Measurements from ENCODE around the gene COQ7. TPM values are rescaled to one million over a fixed set of nuclear protein-coding genes. Genes with fewer than 3 reads are reported as not detected.

Gene COQ7
- total RNA-seq, 1 experiment from 2014 or later = 25.0 TPM

- ChIA-PET CTCF (no interaction called here), POLR2A (ENCODE audit: unreplicated experiment) (interaction anchor here (0.5 kb wide), 1 partner anchor 19 kb away, joined by 16 read pairs; no protein-coding TSS in a partner anchor)
- Histone ChIP-seq H3K9me2 (replicated peaks; ENCODE audit: low read length) (no peaks in the 10 kb centered on the region), H3K4me1 (ENCODE audit: insufficient read depth, low read length) (peaks cover 64% of the 10 kb centered on the region), H4K20me1 (ENCODE audit: low read length) (peaks cover 19% of the 10 kb centered on the region; the same call in 1 of the 2 replicates), H3K9ac (ENCODE audit: low read length) (peak overlapping the region; percentile 94), H3F3A (ENCODE audit: low read length, unreplicated experiment) (peaks cover 16% of the 10 kb centered on the region), H3K79me2 (ENCODE audit: low read length) (peaks cover 60% of the 10 kb centered on the region), H2AFZ (ENCODE audit: low read length) (no peak overlapping the region), H3K27ac (ENCODE audit: low read length) (no peak overlapping the region; the same call in 1 of the 2 replicates), H3K4me3 (ENCODE audit: low read length) (peak overlapping the region; percentile 76), H3K4me2 (ENCODE audit: low read length) (peak overlapping the region; percentile 92), H3K36me3 (ENCODE audit: low read depth, low read length) (no peaks in the 10 kb centered on the region; the same call in 1 of the 2 replicates), H3K27me3 (ENCODE audit: low read length) (no peaks in the 10 kb centered on the region), H3K9me3 (ENCODE audit: low read length) (no peaks in the 10 kb centered on the region)
- no peak for DNase-seq
- TF ChIP-seq, protein P1, sequence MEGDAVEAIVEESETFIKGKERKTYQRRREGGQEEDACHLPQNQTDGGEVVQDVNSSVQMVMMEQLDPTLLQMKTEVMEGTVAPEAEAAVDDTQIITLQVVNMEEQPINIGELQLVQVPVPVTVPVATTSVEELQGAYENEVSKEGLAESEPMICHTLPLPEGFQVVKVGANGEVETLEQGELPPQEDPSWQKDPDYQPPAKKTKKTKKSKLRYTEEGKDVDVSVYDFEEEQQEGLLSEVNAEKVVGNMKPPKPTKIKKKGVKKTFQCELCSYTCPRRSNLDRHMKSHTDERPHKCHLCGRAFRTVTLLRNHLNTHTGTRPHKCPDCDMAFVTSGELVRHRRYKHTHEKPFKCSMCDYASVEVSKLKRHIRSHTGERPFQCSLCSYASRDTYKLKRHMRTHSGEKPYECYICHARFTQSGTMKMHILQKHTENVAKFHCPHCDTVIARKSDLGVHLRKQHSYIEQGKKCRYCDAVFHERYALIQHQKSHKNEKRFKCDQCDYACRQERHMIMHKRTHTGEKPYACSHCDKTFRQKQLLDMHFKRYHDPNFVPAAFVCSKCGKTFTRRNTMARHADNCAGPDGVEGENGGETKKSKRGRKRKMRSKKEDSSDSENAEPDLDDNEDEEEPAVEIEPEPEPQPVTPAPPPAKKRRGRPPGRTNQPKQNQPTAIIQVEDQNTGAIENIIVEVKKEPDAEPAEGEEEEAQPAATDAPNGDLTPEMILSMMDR (conservative IDR thresholded peaks at IDR 0.05; ENCODE audit: low read depth, low read length) = 0 out of 2 replicates have a peak, but pooled peaks have one; percentile 13
- no peak for TF ChIP-seq EZH2phosphoT487 (IDR thresholded peaks at IDR 0.05; ENCODE audit: borderline replicate concordance, low read length)
- no peak for TF ChIP-seq EZH2 (IDR thresholded peaks at IDR 0.05; ENCODE audit: low read length, unreplicated experiment)
- no peak for ATAC-seq
- intact Hi-C loops (cut with micrococcal nuclease) = loop anchor here (10.0 kb wide), 1 partner anchor 49 kb away; the partner anchor contains the start of gene SYT17
- no TSS peak for BruUV-seq (replicated peaks)
Measured at GRCh38 chr16:19115148-19116021, 48.0 kb downstream of the COQ7 start.

DNA sequence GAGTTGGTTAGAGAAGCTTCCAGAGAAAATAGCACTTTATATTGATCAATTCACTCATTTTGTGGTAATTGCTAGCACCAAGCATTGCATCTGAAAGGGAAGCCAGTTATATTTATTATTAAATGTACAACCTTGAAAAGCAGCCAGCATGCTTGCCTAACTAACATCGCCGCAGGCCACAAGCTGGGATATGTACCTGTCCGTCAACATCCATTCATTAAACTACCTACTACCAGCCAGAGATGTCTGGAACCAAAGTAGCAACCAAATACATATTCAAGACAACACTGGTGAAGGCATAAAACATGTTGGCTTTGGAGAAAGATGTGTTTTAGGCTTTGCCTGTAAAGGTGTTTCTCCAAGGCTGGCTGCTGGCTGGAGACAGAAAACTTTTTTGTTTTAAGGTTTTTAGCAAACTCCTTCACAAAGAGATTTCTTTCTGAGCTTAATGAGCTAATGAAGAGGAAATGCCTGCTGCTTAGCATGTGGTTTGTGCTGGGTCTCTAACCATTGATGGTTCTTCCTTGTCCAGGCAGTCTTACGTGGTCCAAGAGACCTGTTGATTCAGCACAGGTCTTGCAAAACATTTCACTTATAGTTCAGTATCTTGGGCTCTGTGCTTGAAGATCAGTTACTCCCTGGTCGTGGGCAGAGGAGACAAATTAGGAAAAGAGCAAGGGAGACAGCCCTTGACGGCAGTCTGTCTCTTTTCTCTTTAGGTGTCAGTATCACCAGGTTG lies 49.5 kb downstream of the COQ7 start:
- H3F3A ChIP-seq (ENCODE audit: low read length, unreplicated experiment) = peaks cover 16% of the 10 kb centered on the region
- no peak overlapping the region for H2AFZ ChIP-seq (ENCODE audit: low read length)
- peaks cover 72% of the 10 kb centered on the region for H3K79me2 ChIP-seq (ENCODE audit: low read length)
- intact Hi-C loops (cut with micrococcal nuclease) = loop anchor here (10.0 kb wide), 1 partner anchor 48 kb away; the partner anchor contains the start of gene SYT17
- CTCF ChIA-PET = interaction anchor here (0.6 kb wide), 1 partner anchor 115 kb away, joined by 3 read pairs; no protein-coding TSS in a partner anchor
- POLR2A ChIA-PET (ENCODE audit: unreplicated experiment) = interaction anchor here (0.5 kb wide), 1 partner anchor 312 kb away, joined by 7 read pairs; no protein-coding TSS in a partner anchor
- TF ChIP-seq, protein P1 (conservative IDR thresholded peaks at IDR 0.05; ENCODE audit: low read depth, low read length) = no peak
- no peak for TF ChIP-seq EZH2phosphoT487 (IDR thresholded peaks at IDR 0.05; ENCODE audit: borderline replicate concordance, low read length)
- TF ChIP-seq EZH2 (IDR thresholded peaks at IDR 0.05; ENCODE audit: low read length, unreplicated experiment) = no peak
- H3K36me3 ChIP-seq (ENCODE audit: low read depth, low read length) = no peaks in the 10 kb centered on the region; the same call in 1 of the 2 replicates
- H3K27ac ChIP-seq (ENCODE audit: low read length) = peak overlapping the region; percentile 24
- H3K9me2 ChIP-seq (replicated peaks; ENCODE audit: low read length) = no peaks in the 10 kb centered on the region
- peaks cover 70% of the 10 kb centered on the region for H3K4me1 ChIP-seq (ENCODE audit: insufficient read depth, low read length)
- DNase-seq (no peak), ATAC-seq (no peak)
- no TSS peak for BruUV-seq (replicated peaks)
- H3K9me3 ChIP-seq (ENCODE audit: low read length) = no peaks in the 10 kb centered on the region
- peak overlapping the region; percentile 92 for H3K4me2 ChIP-seq (ENCODE audit: low read length)
- H4K20me1 ChIP-seq (ENCODE audit: low read length) = peaks cover 19% of the 10 kb centered on the region; the same call in 1 of the 2 replicates
- peak overlapping the region; percentile 76; the same call in 1 of the 2 replicates for H3K4me3 ChIP-seq (ENCODE audit: low read length)
- no peaks in the 10 kb centered on the region for H3K27me3 ChIP-seq (ENCODE audit: low read length)
- no peak overlapping the region for H3K9ac ChIP-seq (ENCODE audit: low read length)
